ENCODE measurements around the gene SSR2. TPM values are rescaled to one million over a fixed set of nuclear protein-coding genes. Genes with fewer than 3 reads are reported as not detected.

The SSR2 gene
- total RNA-seq, 2 donors from 2014 or later: 204 to 208 TPM

DNA sequence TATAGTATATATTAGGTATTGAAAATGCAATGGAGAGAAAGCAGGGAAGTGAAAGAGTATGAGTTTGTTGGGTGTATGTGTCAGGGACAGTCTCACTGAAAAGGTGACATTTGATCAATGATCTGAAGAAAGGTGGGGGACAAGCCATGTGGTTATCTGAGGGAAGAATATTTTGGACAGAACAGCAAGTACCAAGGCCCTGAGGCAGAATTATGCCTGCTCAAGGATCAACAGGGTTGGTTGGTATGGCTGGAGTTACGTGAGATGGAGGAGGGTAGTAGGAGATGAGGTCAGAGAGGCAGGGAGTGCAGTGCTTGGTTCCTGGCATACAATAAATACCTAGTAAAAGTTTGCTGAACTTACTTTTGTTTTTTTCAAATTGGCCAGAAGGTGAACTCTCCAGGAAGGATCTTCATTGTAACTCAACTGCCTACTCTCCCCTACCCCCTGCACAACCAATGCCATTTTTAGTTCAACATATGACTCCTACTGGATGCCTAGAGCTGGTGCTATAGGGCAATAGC, 35.6 kb upstream of the SSR2 start:
- Histone ChIP-seq H3K9me3 (no peaks in the 10 kb centered on the region), H3K36me3 (no peaks in the 10 kb centered on the region), H3K4me1 (peaks cover 8% of the 10 kb centered on the region), H3K27ac (no peak overlapping the region), H3K4me3 (no peak overlapping the region), H3K27me3 (no peaks in the 10 kb centered on the region), H3K9ac (ENCODE audit: low read depth in 2 of 2, low read length in 2 of 2) (no peak overlapping the region)
- DNase-seq: no peak
- TF ChIP-seq, protein P1, sequence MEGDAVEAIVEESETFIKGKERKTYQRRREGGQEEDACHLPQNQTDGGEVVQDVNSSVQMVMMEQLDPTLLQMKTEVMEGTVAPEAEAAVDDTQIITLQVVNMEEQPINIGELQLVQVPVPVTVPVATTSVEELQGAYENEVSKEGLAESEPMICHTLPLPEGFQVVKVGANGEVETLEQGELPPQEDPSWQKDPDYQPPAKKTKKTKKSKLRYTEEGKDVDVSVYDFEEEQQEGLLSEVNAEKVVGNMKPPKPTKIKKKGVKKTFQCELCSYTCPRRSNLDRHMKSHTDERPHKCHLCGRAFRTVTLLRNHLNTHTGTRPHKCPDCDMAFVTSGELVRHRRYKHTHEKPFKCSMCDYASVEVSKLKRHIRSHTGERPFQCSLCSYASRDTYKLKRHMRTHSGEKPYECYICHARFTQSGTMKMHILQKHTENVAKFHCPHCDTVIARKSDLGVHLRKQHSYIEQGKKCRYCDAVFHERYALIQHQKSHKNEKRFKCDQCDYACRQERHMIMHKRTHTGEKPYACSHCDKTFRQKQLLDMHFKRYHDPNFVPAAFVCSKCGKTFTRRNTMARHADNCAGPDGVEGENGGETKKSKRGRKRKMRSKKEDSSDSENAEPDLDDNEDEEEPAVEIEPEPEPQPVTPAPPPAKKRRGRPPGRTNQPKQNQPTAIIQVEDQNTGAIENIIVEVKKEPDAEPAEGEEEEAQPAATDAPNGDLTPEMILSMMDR (IDR thresholded peaks at IDR 0.05): no peak
- intact Hi-C loops (cut with DNase I): no loop called here

DNA sequence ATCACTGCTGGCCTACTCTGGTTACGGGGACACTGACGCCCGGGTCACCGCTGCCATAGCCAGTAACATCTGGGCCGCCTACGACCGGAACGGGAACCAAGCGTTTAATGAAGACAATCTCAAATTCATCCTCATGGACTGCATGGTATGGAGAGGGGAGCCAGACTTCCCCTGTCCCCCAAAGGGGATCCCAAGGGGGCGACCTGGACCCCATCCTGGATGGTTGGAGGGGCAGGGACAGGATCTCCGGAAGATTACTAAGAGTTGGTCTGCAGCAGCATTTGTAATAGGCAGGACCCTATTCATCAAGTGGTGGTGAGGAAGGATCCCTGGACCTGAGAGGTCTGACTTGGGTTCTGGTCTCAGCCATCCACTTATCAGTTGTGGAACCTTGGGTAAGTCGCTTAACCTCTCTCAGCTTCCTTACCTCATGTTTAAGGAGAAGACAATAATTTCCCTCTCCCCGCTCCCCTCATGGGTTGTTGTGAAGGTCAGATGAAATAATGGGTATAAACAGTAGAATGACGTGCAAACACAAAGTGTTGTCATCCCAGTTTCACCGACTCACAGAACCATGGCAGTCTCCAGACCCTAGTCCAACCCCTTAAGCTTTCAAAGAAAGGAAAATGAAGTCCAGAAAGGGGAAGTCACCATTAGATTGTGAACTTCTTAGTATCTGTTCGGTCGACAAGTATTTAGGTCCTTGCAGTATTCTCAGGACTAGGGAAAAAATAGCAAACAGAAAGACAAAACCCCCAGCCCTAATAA, 34.7 kb upstream of the SSR2 start:
- peaks cover 8% of the 10 kb centered on the region for H3K4me1 ChIP-seq
- H3K9me3 ChIP-seq: no peaks in the 10 kb centered on the region
- H3K4me3 ChIP-seq: peak overlapping the region; percentile 98
- no peaks in the 10 kb centered on the region for H3K27me3 ChIP-seq
- DNase-seq: no peak
- no peaks in the 10 kb centered on the region for H3K36me3 ChIP-seq
- TF ChIP-seq, protein P1 (IDR thresholded peaks at IDR 0.05): no peak
- intact Hi-C loops (cut with DNase I): no loop called here
- H3K27ac ChIP-seq: peak overlapping the region; percentile 97
- H3K9ac ChIP-seq (ENCODE audit: low read depth in 2 of 2, low read length in 2 of 2): peak overlapping the region; percentile 56 to 84

DNA sequence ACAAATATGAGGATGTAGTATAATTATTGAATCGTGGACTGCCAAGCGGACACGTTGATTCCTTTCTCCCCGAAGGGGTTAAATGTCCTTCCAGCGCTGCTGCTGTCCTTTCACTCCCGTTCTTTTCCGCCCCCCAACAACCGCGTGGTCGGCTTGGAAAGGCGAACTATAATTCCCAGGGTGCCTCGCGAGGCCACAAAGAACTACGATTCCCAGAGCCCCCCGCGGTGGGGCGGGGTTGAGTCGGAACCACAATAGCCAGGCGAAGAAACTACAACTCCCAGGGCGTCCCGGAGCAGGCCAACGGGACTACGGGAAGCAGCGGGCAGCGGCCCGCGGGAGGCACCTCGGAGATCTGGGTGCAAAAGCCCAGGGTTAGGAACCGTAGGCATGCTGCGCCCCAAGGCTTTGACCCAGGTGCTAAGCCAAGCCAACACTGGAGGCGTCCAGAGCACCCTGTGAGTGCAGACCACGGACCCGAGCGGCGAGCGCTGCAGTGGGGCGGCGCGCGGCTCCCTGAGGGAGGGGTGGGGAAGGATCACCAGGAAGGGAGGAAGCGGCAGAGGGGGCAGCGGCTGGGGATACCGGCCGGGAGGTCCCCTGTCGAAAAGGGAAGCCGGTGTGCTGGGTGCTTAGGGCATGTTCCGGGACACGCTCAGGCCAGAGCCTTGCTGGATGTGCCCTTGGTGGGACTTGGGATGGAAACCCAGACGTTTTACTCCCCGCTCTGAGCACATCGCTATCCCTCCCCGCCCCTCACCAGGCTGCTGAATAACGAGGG, 33.9 kb upstream of the SSR2 start, which contains the start of gene LAMTOR2:
Gene LAMTOR2, plus strand, starts transcription at position 283 of the 781 bp plus-strand sequence. Its CDS starts 108 bp downstream, at position 391.
- DNase-seq: peak; percentile 99
- H3K4me3 ChIP-seq: peak within 1 kb of the TSS; percentile 98
- no peaks in the 10 kb centered on the region for H3K9me3 ChIP-seq
- intact Hi-C loops (cut with DNase I): no loop called here
- H3K36me3 ChIP-seq: no peaks in the 10 kb centered on the region
- peaks cover 8% of the 10 kb centered on the region for H3K4me1 ChIP-seq
- TF ChIP-seq, protein P1 (IDR thresholded peaks at IDR 0.05): no peak
- peak within 1 kb of the TSS; percentile 75 to 84 for H3K9ac ChIP-seq (ENCODE audit: low read depth in 2 of 2, low read length in 2 of 2)
- no peaks in the 10 kb centered on the region for H3K27me3 ChIP-seq
- peak within 1 kb of the TSS; percentile 97 for H3K27ac ChIP-seq

DNA sequence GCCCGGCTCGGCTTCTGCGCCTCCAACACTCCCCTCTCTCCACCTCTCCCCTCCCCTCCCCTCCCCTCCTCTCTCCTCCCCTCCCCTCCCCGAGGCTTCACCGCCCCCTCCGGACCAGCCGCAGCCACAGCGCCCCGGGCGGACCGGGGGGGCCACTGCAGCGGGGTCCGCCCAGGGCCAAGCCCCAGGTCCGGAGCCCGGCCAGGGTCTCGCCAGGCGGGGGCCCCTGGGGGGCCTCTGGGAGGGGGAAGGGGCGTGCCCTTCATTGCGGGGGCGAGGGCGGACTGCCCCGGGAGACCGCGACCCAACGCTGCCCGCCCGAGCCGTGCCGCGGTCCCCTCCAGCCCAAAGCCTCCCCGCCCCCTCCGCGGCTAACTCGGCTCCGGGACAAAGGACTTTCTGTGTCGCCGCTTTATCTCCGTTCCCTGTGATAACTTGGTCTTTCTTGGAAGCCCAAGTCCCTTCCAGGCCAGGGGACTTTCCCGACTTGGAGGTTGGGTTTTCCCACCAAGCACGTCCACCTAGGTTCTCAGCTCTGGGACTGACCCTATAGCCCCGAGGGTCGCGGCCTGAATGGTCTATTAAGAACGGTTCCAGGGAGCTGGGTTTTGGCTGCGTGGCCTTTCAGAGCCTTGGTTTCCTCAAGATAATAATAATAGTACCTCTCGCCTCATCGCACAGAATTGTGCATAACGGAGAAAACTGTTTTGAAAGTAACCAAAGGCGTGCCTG, 33.2 kb upstream of the SSR2 start, which contains the start of gene UBQLN4:
Gene UBQLN4, minus strand, starts transcription at position 31 of the 732 bp plus-strand sequence. CDS start 97 bp downstream, outside the sequence.
- H3K27me3 ChIP-seq: no peaks in the 10 kb centered on the region
- H3K4me1 ChIP-seq: peaks cover 8% of the 10 kb centered on the region
- peak within 1 kb of the TSS; percentile 97 for H3K27ac ChIP-seq
- intact Hi-C loops (cut with DNase I): no loop called here
- DNase-seq: peak; percentile 87
- H3K9ac ChIP-seq (ENCODE audit: low read depth in 2 of 2, low read length in 2 of 2): peak within 1 kb of the TSS; percentile 76 to 84
- H3K9me3 ChIP-seq: no peaks in the 10 kb centered on the region
- H3K36me3 ChIP-seq: no peaks in the 10 kb centered on the region
- TF ChIP-seq, protein P1 (IDR thresholded peaks at IDR 0.05): peak; percentile 48
- peak within 1 kb of the TSS; percentile 98 for H3K4me3 ChIP-seq
